CD4-positive, alpha-beta T cell treated with Interleukin-4 for 4 hours (primary cell): ENCODE results near the gene PHLPP1.

Experiments
- DNase-seq: peaks from one replicate; pipeline ENCODE4 v3.0.0-alpha.2; 2020

Gene PHLPP1

GRCh38 chr18:62952807-62953206 lies 237.5 kb downstream of the PHLPP1 start:
- DNase-seq, result no peak

GRCh38 chr18:62953663-62954062 lies 238.3 kb downstream of the PHLPP1 start:
- no peak for DNase-seq

- no peak for DNase-seq
Observed at GRCh38 chr18:62954366-62954765, 239.0 kb downstream of the PHLPP1 start.

- peak; percentile 51 for DNase-seq
Observed at GRCh38 chr18:62957885-62958472, 242.6 kb downstream of the PHLPP1 start.

GRCh38 chr18:62959481-62959880 lies 244.1 kb downstream of the PHLPP1 start:
- DNase-seq, result no peak

GRCh38 chr18:62963507-62963906 lies 248.2 kb downstream of the PHLPP1 start:
- DNase-seq, result no peak

GRCh38 chr18:62964432-62964831 lies 249.1 kb downstream of the PHLPP1 start:
- no peak for DNase-seq

- no peak for DNase-seq
Observed at GRCh38 chr18:62967089-62967488, 251.7 kb downstream of the PHLPP1 start.

- DNase-seq, result no peak
Observed at GRCh38 chr18:62973689-62974088, 258.3 kb downstream of the PHLPP1 start.

GRCh38 chr18:62974388-62974787 lies 259.0 kb downstream of the PHLPP1 start:
- DNase-seq, result no peak

- DNase-seq, result no peak
Observed at GRCh38 chr18:62974928-62975675, 259.8 kb downstream of the PHLPP1 start.

- DNase-seq, result no peak
Observed at GRCh38 chr18:62975785-62976184, 260.4 kb downstream of the PHLPP1 start.

GRCh38 chr18:62976227-62976626 lies 260.9 kb downstream of the PHLPP1 start:
- DNase-seq, result no peak

GRCh38 chr18:62977512-62977911 lies 262.2 kb downstream of the PHLPP1 start:
- no peak for DNase-seq

GRCh38 chr18:62978251-62979049 lies 263.1 kb downstream of the PHLPP1 start:
- DNase-seq, result no peak

- no peak for DNase-seq
Observed at GRCh38 chr18:62979176-62979575, 263.8 kb downstream of the PHLPP1 start.

- DNase-seq, result no peak
Observed at GRCh38 chr18:62979900-62980299, 264.6 kb downstream of the PHLPP1 start.

GRCh38 chr18:62981566-62981965 lies 266.2 kb downstream of the PHLPP1 start:
- DNase-seq, result no peak

GRCh38 chr18:62982600-62983251 lies 267.4 kb downstream of the PHLPP1 start:
- peak; percentile 58 for DNase-seq

GRCh38 chr18:62984656-62985315 lies 269.4 kb downstream of the PHLPP1 start:
- no peak for DNase-seq

- DNase-seq, result no peak
Observed at GRCh38 chr18:62986490-62986889, 271.1 kb downstream of the PHLPP1 start.

- DNase-seq, result no peak
Observed at GRCh38 chr18:62987055-62987830, 271.9 kb downstream of the PHLPP1 start.
